HL-60 (cell line): ENCODE measurements around the gene MDGA2.

Source experiments
- CTCF ChIP-seq: IDR thresholded peaks from one replicate; pipeline ENCODE4 v1.5.1; 2011; ENCODE audit warnings: low read length, control low read depth, inconsistent platforms; ENCODE audit not compliant: insufficient read depth
- REST ChIP-seq: IDR thresholded peaks from 2 replicates; pipeline ENCODE4 v1.6.1; 2012; ENCODE audit warnings: low read depth; ENCODE audit not compliant: insufficient replicate concordance

GRCh38 chr14:47662466-47662865 lies 12.9 kb downstream of the MDGA2 start:
- TF ChIP-seq REST: no peak
- no peak for TF ChIP-seq CTCF
